Type B pancreatic cell (in vitro differentiated cells): ENCODE results near the gene IRGC. TPM values are rescaled to one million over a fixed set of nuclear protein-coding genes. Genes with fewer than 3 reads are reported as not detected.
"Not testable (repeated sequence)": the region's sequence is repeated elsewhere in the genome, so short reads cannot be mapped to it uniquely, and the experiment has no call there.

Experiments
- DNase-seq: peaks from one replicate; pipeline ENCODE4 v3.0.0; 2021; ENCODE audit warnings: mixed read lengths; ENCODE audit not compliant: unreplicated experiment; ENCODE audit errors: extremely low spot score
- H3K27ac Mint-ChIP-seq: 2 replicates; pipeline ENCODE4 v1.8.0; 2021; ENCODE audit warnings: mild to moderate bottlenecking, mixed read lengths
- H3K27me3 Mint-ChIP-seq: 2 replicates; pipeline ENCODE4 v1.8.0; 2021; ENCODE audit warnings: mixed read lengths
- H3K36me3 Mint-ChIP-seq: 2 replicates; pipeline ENCODE4 v1.8.0; 2021; ENCODE audit warnings: mixed read lengths
- H3K4me1 Mint-ChIP-seq: one replicate; pipeline ENCODE4 v1.8.0; 2021; ENCODE audit warnings: mixed read lengths; ENCODE audit not compliant: unreplicated experiment
- H3K4me3 Mint-ChIP-seq: 2 replicates; pipeline ENCODE4 v1.8.0; 2021; ENCODE audit warnings: mild to moderate bottlenecking, mixed read lengths
- H3K9me3 Mint-ChIP-seq: 2 replicates; pipeline ENCODE4 v1.8.0; 2021; ENCODE audit warnings: mixed read lengths
- CTCF ChIP-seq: fragments of 200-600 bp; sonication (generic); conservative IDR thresholded peaks from 2 replicates; pipeline ENCODE4 v1.5.0; 2021; ENCODE audit warnings: antibody characterized with exemption, mild to moderate bottlenecking
- total RNA-seq: library from RNA; stranded (reverse); gene quantifications from 2 replicates; pipeline ENCODE4 v1.2.1, GENCODE V29; 2021; ENCODE audit warnings: low replicate concordance

Gene IRGC
- total RNA-seq, 1 donor from 2014 or later = not detected

- peak overlapping the region; percentile 94 for H3K27ac Mint-ChIP-seq
- no peaks in the 10 kb centered on the region for H3K36me3 Mint-ChIP-seq
- TF ChIP-seq CTCF = no peak
- peak overlapping the region; percentile 19 for H3K4me3 Mint-ChIP-seq
- peaks cover 15% of the 10 kb centered on the region for H3K27me3 Mint-ChIP-seq
- no peaks in the 10 kb centered on the region for H3K9me3 Mint-ChIP-seq
- peaks cover 21% of the 10 kb centered on the region for H3K4me1 Mint-ChIP-seq
- DNase-seq = no peak
These were observed 40.0 kb upstream of the IRGC start for GRCh38 chr19:43675906-43676305.

GRCh38 chr19:43678512-43679261 lies 37.2 kb upstream of the IRGC start:
- Mint-ChIP-seq H3K27me3 (peaks cover 8% of the 10 kb centered on the region), H3K9me3 (no peaks in the 10 kb centered on the region), H3K36me3 (no peaks in the 10 kb centered on the region), H3K4me3 (no peak overlapping the region), H3K27ac (peak overlapping the region; percentile 75), H3K4me1 (peaks cover 15% of the 10 kb centered on the region)
- no peak for TF ChIP-seq CTCF
- no peak for DNase-seq

- Mint-ChIP-seq H3K4me1 (peaks cover 8% of the 10 kb centered on the region), H3K27me3 (no peaks in the 10 kb centered on the region), H3K9me3 (no peaks in the 10 kb centered on the region), H3K36me3 (no peaks in the 10 kb centered on the region), H3K4me3 (no peak overlapping the region), H3K27ac (no peak overlapping the region)
- DNase-seq = no peak
- TF ChIP-seq CTCF = no peak
These were observed 34.1 kb upstream of the IRGC start for GRCh38 chr19:43681821-43682220.

GRCh38 chr19:43682269-43682668 lies 33.6 kb upstream of the IRGC start:
- H3K27me3 Mint-ChIP-seq, H3K4me3 Mint-ChIP-seq, H3K4me1 Mint-ChIP-seq, H3K27ac Mint-ChIP-seq, H3K9me3 Mint-ChIP-seq, DNase-seq, H3K36me3 Mint-ChIP-seq: not testable (repeated sequence)

- Mint-ChIP-seq H3K4me1 (peaks cover 8% of the 10 kb centered on the region), H3K4me3 (no peak overlapping the region), H3K27ac (no peak overlapping the region), H3K27me3 (no peaks in the 10 kb centered on the region), H3K9me3 (no peaks in the 10 kb centered on the region), H3K36me3 (no peaks in the 10 kb centered on the region)
- TF ChIP-seq CTCF = no peak
- DNase-seq = no peak
These were observed 32.8 kb upstream of the IRGC start for GRCh38 chr19:43682824-43683661.

GRCh38 chr19:43683905-43684304 lies 32.0 kb upstream of the IRGC start:
- Mint-ChIP-seq H3K36me3 (no peaks in the 10 kb centered on the region), H3K4me1 (peaks cover 8% of the 10 kb centered on the region), H3K9me3 (no peaks in the 10 kb centered on the region), H3K27me3 (no peaks in the 10 kb centered on the region), H3K27ac (no peak overlapping the region), H3K4me3 (no peak overlapping the region)
- no peak for TF ChIP-seq CTCF
- DNase-seq = no peak
